WI38 (cell line): ENCODE data around the gene EYA2.

Experiments
- H3K4me3 ChIP-seq: 2 replicates; pipeline ENCODE4 v1.5.1; 2011; ENCODE audit warnings: low read depth, mild to moderate bottlenecking, control low read depth, low read length
- TF ChIP-seq, protein P1 (sequence below): IDR thresholded peaks from 2 replicates; pipeline ENCODE4 v1.5.1; 2012; ENCODE audit warnings: low read depth, mild to moderate bottlenecking, control low read depth, low read length

Gene EYA2

GRCh38 chr20:47030271-47030810 lies 135.7 kb downstream of the EYA2 start:
- no peak overlapping the region for H3K4me3 ChIP-seq
- TF ChIP-seq, protein P1, sequence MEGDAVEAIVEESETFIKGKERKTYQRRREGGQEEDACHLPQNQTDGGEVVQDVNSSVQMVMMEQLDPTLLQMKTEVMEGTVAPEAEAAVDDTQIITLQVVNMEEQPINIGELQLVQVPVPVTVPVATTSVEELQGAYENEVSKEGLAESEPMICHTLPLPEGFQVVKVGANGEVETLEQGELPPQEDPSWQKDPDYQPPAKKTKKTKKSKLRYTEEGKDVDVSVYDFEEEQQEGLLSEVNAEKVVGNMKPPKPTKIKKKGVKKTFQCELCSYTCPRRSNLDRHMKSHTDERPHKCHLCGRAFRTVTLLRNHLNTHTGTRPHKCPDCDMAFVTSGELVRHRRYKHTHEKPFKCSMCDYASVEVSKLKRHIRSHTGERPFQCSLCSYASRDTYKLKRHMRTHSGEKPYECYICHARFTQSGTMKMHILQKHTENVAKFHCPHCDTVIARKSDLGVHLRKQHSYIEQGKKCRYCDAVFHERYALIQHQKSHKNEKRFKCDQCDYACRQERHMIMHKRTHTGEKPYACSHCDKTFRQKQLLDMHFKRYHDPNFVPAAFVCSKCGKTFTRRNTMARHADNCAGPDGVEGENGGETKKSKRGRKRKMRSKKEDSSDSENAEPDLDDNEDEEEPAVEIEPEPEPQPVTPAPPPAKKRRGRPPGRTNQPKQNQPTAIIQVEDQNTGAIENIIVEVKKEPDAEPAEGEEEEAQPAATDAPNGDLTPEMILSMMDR, result no peak

GRCh38 chr20:47031004-47031403 lies 136.4 kb downstream of the EYA2 start:
- no peak overlapping the region for H3K4me3 ChIP-seq
- TF ChIP-seq, protein P1, result no peak

GRCh38 chr20:47031821-47032220 lies 137.2 kb downstream of the EYA2 start:
- no peak overlapping the region for H3K4me3 ChIP-seq
- TF ChIP-seq, protein P1, result no peak

- H3K4me3 ChIP-seq, result no peak overlapping the region
- TF ChIP-seq, protein P1, result no peak
Observed at GRCh38 chr20:47032933-47033578, 138.4 kb downstream of the EYA2 start.

DNA sequence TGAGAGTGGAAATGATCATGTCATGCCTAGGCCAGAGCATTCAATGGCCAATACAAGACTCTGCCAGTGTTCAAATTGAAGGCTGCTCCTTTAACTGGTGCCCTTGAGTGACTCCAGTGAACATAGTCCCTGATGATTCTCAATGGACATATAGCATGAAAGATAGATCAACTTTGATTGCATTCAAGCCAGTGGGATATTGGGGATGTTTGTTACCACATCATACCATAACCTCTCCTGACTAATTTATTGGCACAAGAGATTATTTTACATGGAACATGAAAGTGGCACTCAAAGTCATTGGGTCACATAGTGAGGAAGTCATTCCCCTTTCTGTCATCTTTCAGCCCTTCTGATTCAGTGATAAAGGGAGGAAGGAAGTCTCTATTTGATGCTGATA lies 139.0 kb downstream of the EYA2 start:
- TF ChIP-seq, protein P1, result no peak
- no peak overlapping the region for H3K4me3 ChIP-seq

- no peak overlapping the region for H3K4me3 ChIP-seq
- TF ChIP-seq, protein P1, result no peak
Observed at GRCh38 chr20:47035026-47035590, 140.5 kb downstream of the EYA2 start.
